GM21576 (cell line): ENCODE results near the gene MOBP.

ENCODE experiments used
- ATAC-seq: cut with Tn5 transposase; IDR thresholded peaks from one replicate; pipeline ENCODE4 v1.9.1; 2021; ENCODE audit warnings: mild to moderate bottlenecking, moderate library complexity; ENCODE audit not compliant: unreplicated experiment

Gene MOBP

GRCh38 chr3:39494781-39495180, 27.3 kb downstream of the MOBP start:
- ATAC-seq, result no peak

- no peak for ATAC-seq
Measured at GRCh38 chr3:39497753-39498152, 30.3 kb downstream of the MOBP start.

- no peak for ATAC-seq
Measured at GRCh38 chr3:39499651-39500273, 32.3 kb downstream of the MOBP start.

- ATAC-seq, result no peak
Measured at GRCh38 chr3:39501059-39501458, 33.6 kb downstream of the MOBP start.

- ATAC-seq, result no peak
Measured at GRCh38 chr3:39501968-39502837, 34.7 kb downstream of the MOBP start.

DNA sequence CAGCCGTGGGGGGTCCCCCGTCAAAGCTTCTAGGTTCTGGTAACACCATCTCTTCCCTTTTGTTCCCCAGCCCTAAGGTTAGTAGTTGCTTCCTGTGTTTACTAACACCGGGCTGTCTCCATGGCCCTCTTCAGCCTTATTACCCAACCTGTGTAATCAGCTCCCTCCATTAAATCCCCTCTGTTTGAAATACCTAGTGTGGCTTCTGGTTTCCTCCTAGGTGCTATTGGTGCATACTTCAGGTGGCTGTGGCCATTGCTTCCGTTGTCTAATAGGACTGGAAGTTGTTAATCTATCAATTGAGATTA, 35.3 kb downstream of the MOBP start:
- no peak for ATAC-seq

GRCh38 chr3:39505866-39506742, 38.6 kb downstream of the MOBP start:
- ATAC-seq, result no peak

- no peak for ATAC-seq
Measured at GRCh38 chr3:39506863-39507262, 39.4 kb downstream of the MOBP start.

DNA sequence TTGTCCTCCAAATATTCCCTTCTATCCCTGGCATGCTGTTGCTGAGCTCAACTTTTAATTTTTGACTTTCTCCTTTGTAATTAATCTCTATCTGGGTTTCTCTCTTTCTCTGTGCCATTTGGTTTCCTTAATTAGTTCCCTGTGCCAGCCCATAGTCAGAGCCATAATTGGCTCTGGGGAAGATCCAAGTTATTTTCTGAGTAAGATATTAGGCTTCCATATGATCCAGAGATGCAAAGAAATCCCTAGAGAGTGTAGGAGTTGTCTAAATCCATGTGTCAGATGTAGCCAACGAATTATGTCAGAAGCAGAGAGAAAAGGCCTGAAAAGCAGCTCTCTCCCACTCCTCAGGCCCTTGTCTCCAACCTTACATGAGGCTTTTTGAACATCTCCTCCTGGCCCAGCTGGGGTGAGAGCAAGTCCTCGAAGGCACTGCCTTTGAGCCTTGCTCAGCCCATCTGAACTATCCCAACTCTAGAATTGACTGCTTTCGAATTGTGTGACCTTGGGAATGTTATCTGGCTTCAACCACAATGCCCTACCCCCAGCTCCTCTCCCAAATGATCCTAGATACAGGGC, 46.4 kb downstream of the MOBP start:
- no peak for ATAC-seq

GRCh38 chr3:39515681-39516441, 48.4 kb downstream of the MOBP start:
- no peak for ATAC-seq

GRCh38 chr3:39519103-39519502, 51.6 kb downstream of the MOBP start:
- ATAC-seq, result no peak

DNA sequence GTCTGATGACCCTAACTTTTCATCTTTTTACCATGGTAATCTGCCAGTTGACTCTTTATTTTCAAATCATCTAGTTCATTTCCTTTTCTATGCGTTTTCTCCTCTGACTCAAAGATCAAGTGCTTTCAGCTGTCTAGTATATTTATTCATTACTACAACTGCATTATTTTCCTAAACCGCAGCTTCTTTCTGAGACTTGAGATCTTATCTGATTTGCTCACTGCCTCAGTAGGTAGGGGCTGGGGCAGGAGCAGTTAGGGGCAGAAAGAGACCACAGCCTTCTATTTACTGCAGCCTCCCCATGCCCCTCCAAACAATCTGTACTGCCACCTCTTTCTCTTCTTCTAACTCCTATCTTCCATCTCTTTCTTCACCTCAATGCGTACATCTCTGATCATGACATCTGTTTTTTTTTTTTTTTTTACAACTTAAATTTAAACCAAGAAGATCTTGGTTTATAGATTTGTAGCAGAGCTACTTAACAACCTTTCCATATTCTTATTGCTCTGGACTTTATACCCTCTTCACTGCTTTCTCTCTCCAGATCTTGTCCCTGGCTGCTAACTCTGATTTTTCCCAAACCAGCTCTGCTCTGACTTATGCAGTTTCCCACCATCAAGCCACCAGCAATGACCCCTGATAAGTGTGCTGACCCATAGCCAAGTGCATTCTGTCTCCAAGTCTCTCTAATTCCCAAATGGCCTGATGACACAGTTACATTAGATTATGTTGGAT, 52.2 kb downstream of the MOBP start:
- no peak for ATAC-seq

GRCh38 chr3:39521456-39521855, 54.0 kb downstream of the MOBP start:
- no peak for ATAC-seq

- ATAC-seq, result no peak
Measured at GRCh38 chr3:39524107-39524506, 56.6 kb downstream of the MOBP start.

GRCh38 chr3:39528844-39529243, 61.4 kb downstream of the MOBP start:
- no peak for ATAC-seq

DNA sequence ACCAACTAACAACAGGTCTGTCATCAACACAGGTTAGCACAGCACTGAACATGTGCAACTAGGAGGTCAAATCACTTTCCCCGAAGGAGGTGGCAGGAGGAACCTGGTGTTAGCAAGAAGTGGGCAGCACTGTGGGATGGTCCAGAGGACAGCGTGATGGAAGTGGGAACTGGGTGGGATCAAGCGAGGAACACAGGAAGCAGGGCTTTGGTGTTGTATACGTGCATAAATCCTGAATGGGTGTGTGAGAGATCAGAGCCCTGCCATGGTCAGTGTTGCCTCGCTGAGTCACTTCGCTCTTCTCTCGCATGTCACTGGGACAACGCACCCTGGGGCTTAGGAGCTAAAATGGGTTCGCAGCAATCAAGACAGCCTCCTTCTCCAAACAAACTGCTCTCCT, 62.1 kb downstream of the MOBP start:
- ATAC-seq, result no peak

GRCh38 chr3:39531066-39531465, 63.6 kb downstream of the MOBP start:
- ATAC-seq, result no peak

- ATAC-seq, result no peak
Measured at GRCh38 chr3:39531665-39532064, 64.2 kb downstream of the MOBP start.

GRCh38 chr3:39532777-39533176, 65.3 kb downstream of the MOBP start:
- ATAC-seq, result no peak

GRCh38 chr3:39533226-39533625, 65.7 kb downstream of the MOBP start:
- no peak for ATAC-seq
